Calu3 (cell line): ENCODE measurements around the gene GNGT2. TPM values are rescaled to one million over a fixed set of nuclear protein-coding genes. Genes with fewer than 3 reads are reported as not detected.
"Not testable (repeated sequence)": the region's sequence is repeated elsewhere in the genome, so short reads cannot be mapped to it uniquely, and the experiment has no call there.

ENCODE experiments used
- BruUV-seq: library from RNA; stranded (reverse); fragments of 400-500 nt; replicated peaks from 2 replicates; lab custom pipeline; 2021; lab: Mats Ljungman, UMichigan
- CTCF ChIA-PET: fragments of 300-600 bp; sonication (Branson Sonifier 250); formaldehyde crosslinking; loops from one replicate; lab custom pipeline; 2022; ENCODE audit warnings: antibody characterized with exemption; lab: Charles Lee
- DNase-seq: peaks from one replicate; pipeline ENCODE4 v3.0.0; 2022
- H3K27ac Mint-ChIP-seq: one replicate; pipeline ENCODE4 v1.8.0; 2022; ENCODE audit warnings: mixed read lengths; ENCODE audit not compliant: unreplicated experiment
- H3K27me3 Mint-ChIP-seq: one replicate; pipeline ENCODE4 v1.8.0; 2022; ENCODE audit warnings: mixed read lengths; ENCODE audit not compliant: unreplicated experiment
- H3K36me3 Mint-ChIP-seq: one replicate; pipeline ENCODE4 v1.8.0; 2022; ENCODE audit warnings: mild to moderate bottlenecking, moderate library complexity, mixed read lengths; ENCODE audit not compliant: insufficient read depth, unreplicated experiment
- H3K4me1 Mint-ChIP-seq: one replicate; pipeline ENCODE4 v1.8.0; 2022; ENCODE audit warnings: mild to moderate bottlenecking, low read depth, mixed read lengths; ENCODE audit not compliant: unreplicated experiment
- H3K4me3 Mint-ChIP-seq: one replicate; pipeline ENCODE4 v1.8.0; 2022; ENCODE audit warnings: mild to moderate bottlenecking, low read depth, moderate library complexity, mixed read lengths; ENCODE audit not compliant: unreplicated experiment
- H3K9me3 Mint-ChIP-seq: one replicate; pipeline ENCODE4 v1.8.0; 2022; ENCODE audit warnings: low read depth, mixed read lengths; ENCODE audit not compliant: unreplicated experiment
- intact Hi-C: fragments of 100-400 bp; cut with micrococcal nuclease; formaldehyde crosslinking; loops from one replicate; pipeline ENCODE4 v1.10.0; 2022; ENCODE audit not compliant: unreplicated experiment
- total RNA-seq: library from RNA; stranded (reverse); gene quantifications from 2 replicates; pipeline ENCODE4 v1.2.3, GENCODE V29; 2022
- TF ChIP-seq, protein P1 (sequence below): fragments of 200-600 bp; IDR thresholded peaks from one replicate; pipeline ENCODE4 v1.8.0; 2022; ENCODE audit warnings: antibody characterized with exemption; ENCODE audit not compliant: unreplicated experiment

GNGT2 gene
- total RNA-seq, 1 experiment from 2014 or later = not detected

DNA sequence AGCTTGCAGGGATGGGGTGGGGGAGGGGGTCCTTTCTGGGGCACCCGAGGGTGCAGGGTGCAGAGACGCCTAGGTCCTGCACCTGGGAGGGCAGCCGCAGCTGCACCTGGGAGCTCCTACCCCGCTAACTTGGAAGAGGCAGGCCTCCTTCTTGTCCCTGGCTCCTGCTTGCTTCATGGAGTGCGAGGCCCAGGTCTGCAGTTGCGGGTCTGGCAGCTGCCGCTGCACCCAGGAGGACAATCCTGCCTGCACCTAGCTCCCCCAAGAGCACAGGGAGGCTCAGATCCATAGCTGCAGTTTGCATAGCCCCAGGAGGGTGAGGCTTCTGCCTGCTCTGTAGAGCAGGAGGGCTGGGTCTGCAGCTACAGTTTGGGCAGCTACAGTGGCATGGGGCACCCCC, 26.6 kb downstream of the GNGT2 start:
- peaks cover 9% of the 10 kb centered on the region for H3K27me3 Mint-ChIP-seq
- BruUV-seq = no TSS peak
- H3K4me3 Mint-ChIP-seq = no peak overlapping the region
- H3K9me3 Mint-ChIP-seq = peaks cover 7% of the 10 kb centered on the region
- no peaks in the 10 kb centered on the region for H3K4me1 Mint-ChIP-seq
- H3K27ac Mint-ChIP-seq = no peak overlapping the region
- no peak for DNase-seq
- TF ChIP-seq, protein P1, sequence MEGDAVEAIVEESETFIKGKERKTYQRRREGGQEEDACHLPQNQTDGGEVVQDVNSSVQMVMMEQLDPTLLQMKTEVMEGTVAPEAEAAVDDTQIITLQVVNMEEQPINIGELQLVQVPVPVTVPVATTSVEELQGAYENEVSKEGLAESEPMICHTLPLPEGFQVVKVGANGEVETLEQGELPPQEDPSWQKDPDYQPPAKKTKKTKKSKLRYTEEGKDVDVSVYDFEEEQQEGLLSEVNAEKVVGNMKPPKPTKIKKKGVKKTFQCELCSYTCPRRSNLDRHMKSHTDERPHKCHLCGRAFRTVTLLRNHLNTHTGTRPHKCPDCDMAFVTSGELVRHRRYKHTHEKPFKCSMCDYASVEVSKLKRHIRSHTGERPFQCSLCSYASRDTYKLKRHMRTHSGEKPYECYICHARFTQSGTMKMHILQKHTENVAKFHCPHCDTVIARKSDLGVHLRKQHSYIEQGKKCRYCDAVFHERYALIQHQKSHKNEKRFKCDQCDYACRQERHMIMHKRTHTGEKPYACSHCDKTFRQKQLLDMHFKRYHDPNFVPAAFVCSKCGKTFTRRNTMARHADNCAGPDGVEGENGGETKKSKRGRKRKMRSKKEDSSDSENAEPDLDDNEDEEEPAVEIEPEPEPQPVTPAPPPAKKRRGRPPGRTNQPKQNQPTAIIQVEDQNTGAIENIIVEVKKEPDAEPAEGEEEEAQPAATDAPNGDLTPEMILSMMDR = no peak
- CTCF ChIA-PET = no interaction called here
- intact Hi-C loops = no loop called here
- H3K36me3 Mint-ChIP-seq = no peaks in the 10 kb centered on the region

GRCh38 chr17:49183341-49183740, 27.0 kb downstream of the GNGT2 start:
- TF ChIP-seq, protein P1 = no peak
- peaks cover 7% of the 10 kb centered on the region for H3K9me3 Mint-ChIP-seq
- H3K36me3 Mint-ChIP-seq = no peaks in the 10 kb centered on the region
- no peak overlapping the region for H3K27ac Mint-ChIP-seq
- no peak overlapping the region for H3K4me3 Mint-ChIP-seq
- no TSS peak for BruUV-seq
- H3K4me1 Mint-ChIP-seq = no peaks in the 10 kb centered on the region
- DNase-seq = no peak
- intact Hi-C loops = no loop called here
- peaks cover 9% of the 10 kb centered on the region for H3K27me3 Mint-ChIP-seq
- CTCF ChIA-PET = no interaction called here

DNA sequence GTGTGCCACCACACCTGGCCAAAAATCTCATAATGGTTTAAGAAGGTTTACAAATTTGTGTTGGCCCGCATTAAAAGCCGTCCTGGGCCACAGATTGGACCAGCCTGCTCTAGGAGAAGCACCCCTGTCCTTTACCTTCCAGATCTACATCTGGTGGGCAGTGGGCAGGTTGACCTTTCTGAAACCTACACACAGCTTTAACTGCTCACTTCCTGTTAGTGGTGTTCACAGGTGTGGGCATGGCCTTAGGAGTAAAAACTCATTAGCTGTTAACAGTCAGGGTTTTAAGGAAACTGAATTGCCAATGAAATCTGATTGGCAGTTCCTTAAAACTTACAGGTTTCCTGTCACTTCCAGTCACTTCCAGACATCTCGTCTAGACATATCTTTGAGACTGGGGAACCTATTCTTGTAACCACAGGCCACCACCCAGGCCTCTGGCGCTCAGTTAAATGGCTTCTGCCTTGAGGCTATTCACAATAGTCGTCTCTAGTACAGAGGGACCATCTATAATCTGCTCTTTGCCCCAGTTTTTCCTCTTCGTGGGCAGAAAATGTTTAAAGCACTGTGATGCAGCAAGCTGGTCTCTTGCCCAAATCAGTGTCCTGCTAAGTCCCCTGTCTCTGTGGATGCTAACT, 29.3 kb downstream of the GNGT2 start:
- intact Hi-C loops = no loop called here
- Mint-ChIP-seq H3K4me1 (no peaks in the 10 kb centered on the region), H3K4me3 (no peak overlapping the region), H3K9me3 (peaks cover 7% of the 10 kb centered on the region), H3K36me3 (no peaks in the 10 kb centered on the region), H3K27ac (no peak overlapping the region), H3K27me3 (peaks cover 13% of the 10 kb centered on the region)
- no TSS peak for BruUV-seq
- DNase-seq = no peak
- CTCF ChIA-PET = interaction anchor here (0.6 to 1.8 kb wide), 4 partner anchors 9 to 41 kb away, joined by 3 to 6 read pairs (median 4); no protein-coding TSS in a partner anchor
- TF ChIP-seq, protein P1 = no peak

GRCh38 chr17:49180303-49180702, 30.1 kb downstream of the GNGT2 start:
- peak; percentile 76 for DNase-seq
- BruUV-seq = no TSS peak
- peaks cover 21% of the 10 kb centered on the region for H3K27me3 Mint-ChIP-seq
- TF ChIP-seq, protein P1 = peak; percentile 86
- H3K36me3 Mint-ChIP-seq = no peaks in the 10 kb centered on the region
- CTCF ChIA-PET = interaction anchor here (0.6 to 1.9 kb wide), 8 partner anchors 10 to 110 kb away, joined by 3 to 9 read pairs (median 4); no protein-coding TSS in a partner anchor
- intact Hi-C loops = no loop called here
- H3K4me3 Mint-ChIP-seq = no peak overlapping the region
- H3K9me3 Mint-ChIP-seq = peaks cover 10% of the 10 kb centered on the region
- no peaks in the 10 kb centered on the region for H3K4me1 Mint-ChIP-seq
- no peak overlapping the region for H3K27ac Mint-ChIP-seq

DNA sequence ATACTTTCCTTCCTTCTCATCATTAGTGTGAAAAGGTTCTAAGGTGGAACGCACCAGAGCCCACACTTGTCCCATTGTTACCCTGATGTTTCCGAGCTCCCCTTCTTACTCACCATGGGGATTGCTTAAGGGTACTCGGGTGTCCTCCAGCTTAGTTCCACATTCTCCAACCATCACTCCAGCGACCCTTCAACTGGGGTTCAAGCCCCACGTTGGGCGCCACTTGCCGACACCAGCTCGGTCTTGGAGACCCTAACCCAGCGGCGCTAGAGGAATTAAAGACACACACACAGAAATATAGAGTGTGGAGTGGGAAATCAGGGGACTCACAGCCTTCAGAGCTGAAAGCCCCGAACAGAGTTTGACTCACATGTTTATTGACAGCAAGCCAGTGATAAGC, 34.4 kb downstream of the GNGT2 start:
- H3K4me1 Mint-ChIP-seq, DNase-seq, H3K36me3 Mint-ChIP-seq, H3K27ac Mint-ChIP-seq, H3K9me3 Mint-ChIP-seq, BruUV-seq, intact Hi-C loops, H3K4me3 Mint-ChIP-seq: not testable (repeated sequence)
- H3K27me3 Mint-ChIP-seq = peaks cover 55% of the 10 kb centered on the region
- CTCF ChIA-PET = interaction anchor here (0.8 kb wide), 1 partner anchor 18 kb away, joined by 6 read pairs; no protein-coding TSS in a partner anchor

DNA sequence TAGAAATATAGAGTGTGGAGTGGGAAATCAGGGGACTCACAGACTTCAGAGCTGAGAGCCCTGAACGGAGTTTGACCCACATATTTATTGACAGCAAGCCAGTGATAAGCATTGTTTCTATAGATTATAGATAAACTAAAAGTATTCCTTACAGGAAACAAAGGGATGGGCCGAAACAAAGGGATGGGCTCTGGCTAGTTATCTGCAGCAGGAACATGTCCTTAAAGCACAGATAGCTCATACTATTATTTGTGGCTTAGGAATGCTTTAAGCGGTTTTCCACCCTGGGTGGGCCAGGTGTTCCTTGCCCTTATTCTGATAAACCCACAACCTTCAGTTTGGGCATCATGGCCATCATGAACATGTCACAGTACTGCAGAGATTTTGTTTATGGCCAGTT, 39.7 kb downstream of the GNGT2 start:
- H3K4me1 Mint-ChIP-seq, H3K9me3 Mint-ChIP-seq, H3K4me3 Mint-ChIP-seq, DNase-seq, intact Hi-C loops, BruUV-seq, H3K27ac Mint-ChIP-seq, CTCF ChIA-PET, H3K36me3 Mint-ChIP-seq: not testable (repeated sequence)
- peaks cover 100% of the 10 kb centered on the region for H3K27me3 Mint-ChIP-seq
